GM12878 (cell line): ENCODE results near the gene OR5C1. TPM values are rescaled to one million over a fixed set of nuclear protein-coding genes. Genes with fewer than 3 reads are reported as not detected.

ENCODE experiments used
- ATAC-seq: fragments of 200-7000 bp; cut with Tn5 transposase; 3 replicates; pipeline ENCODE4 v1.9.1; 2020; ENCODE audit warnings: mild to moderate bottlenecking, moderate library complexity
- BruUV-seq: library from RNA; stranded (reverse); fragments of 400-500 nt; replicated peaks from 2 replicates; lab custom pipeline; 2021; lab: Mats Ljungman, UMichigan
- CTCF ChIA-PET: fragments of 300-600 bp; sonication (Branson Sonifier 250); formaldehyde crosslinking; extraction: SDS; loops from one replicate; lab custom pipeline; 2021; ENCODE audit warnings: inconsistent platforms; lab: Yijun Ruan, JAX
- POLR2A ChIA-PET: fragments of 350-600 bp; formaldehyde crosslinking; extraction: SDS; loops from one replicate; lab custom pipeline; 2021; ENCODE audit warnings: inconsistent platforms; lab: Charles Lee
- RAD21 ChIA-PET: fragments of 300-600 bp; sonication (Branson Sonifier 250); formaldehyde crosslinking; loops from one replicate; lab custom pipeline; 2023; ENCODE audit warnings: antibody characterized with exemption; ENCODE audit not compliant: unreplicated experiment; lab: Charles Lee
- SMC1A ChIA-PET: fragments of 300-600 bp; sonication (Branson Sonifier 250); formaldehyde crosslinking; loops from one replicate; lab custom pipeline; 2023; ENCODE audit not compliant: unreplicated experiment, uncharacterized antibody; lab: Charles Lee
- DNase-seq: peaks from one replicate; pipeline ENCODE4 v3.0.0-alpha.2; 2011; ENCODE audit warnings: low read depth, low spot score
- FAIRE-seq: peaks from 3 replicates; lab custom pipeline; 2011; peaks lifted over from hg19 to GRCh38; lab: Jason Lieb, UNC
- H2AFZ ChIP-seq: 2 replicates; pipeline ENCODE4 v1.6.0; 2011; ENCODE audit warnings: low read depth, low read length, control low read depth; ENCODE audit not compliant: control insufficient read depth
- H3K27ac ChIP-seq: 2 replicates; pipeline ENCODE4 v1.5.1; 2011; ENCODE audit warnings: control low read depth; ENCODE audit not compliant: control insufficient read depth, insufficient read depth
- H3K27me3 ChIP-seq, 2 experiments: replicated peaks in 1 of 2; 2 replicates each; pipeline versions ENCODE4 v1.6.0 to v1.6.1; 2011; ENCODE audit warnings: low read length in 1 of 2; ENCODE audit not compliant: control insufficient read depth in 2 of 2, insufficient read depth in 2 of 2
- H3K36me3 ChIP-seq, 2 experiments: 2 replicates each; pipeline ENCODE4 v1.5.1; 2011; ENCODE audit warnings: low read length in 1 of 2; ENCODE audit not compliant: control insufficient read depth in 2 of 2, insufficient read depth in 2 of 2
- H3K4me1 ChIP-seq: 2 replicates; pipeline ENCODE4 v1.6.1; 2011; ENCODE audit warnings: mild to moderate bottlenecking, low read length, moderate library complexity, mixed read lengths; ENCODE audit not compliant: control insufficient read depth, insufficient read depth
- H3K4me2 ChIP-seq: 2 replicates; pipeline ENCODE4 v1.6.0; 2011; ENCODE audit warnings: control low read depth; ENCODE audit not compliant: control insufficient read depth, insufficient read depth
- H3K4me3 ChIP-seq: fragments of 200-600 bp; sonication (generic); 2 replicates; pipeline ENCODE4 v1.5.1; 2016
- H3K79me2 ChIP-seq: 2 replicates; pipeline ENCODE4 v1.6.0; 2011; ENCODE audit warnings: low read length; ENCODE audit not compliant: control insufficient read depth, insufficient read depth
- H3K9ac ChIP-seq: 2 replicates; pipeline ENCODE4 v1.8.0; 2011; ENCODE audit warnings: low read length, control low read depth, mixed read lengths; ENCODE audit not compliant: control insufficient read depth, insufficient read depth
- H3K9me3 ChIP-seq: replicated peaks from 3 replicates; pipeline ENCODE4 v1.5.1; 2011; ENCODE audit warnings: mild to moderate bottlenecking, low read length; ENCODE audit not compliant: control insufficient read depth, insufficient read depth
- H4K20me1 ChIP-seq: 2 replicates; pipeline ENCODE4 v1.6.0; 2011; ENCODE audit not compliant: control insufficient read depth, insufficient read depth
- MEF2B ChIP-seq: fragments of 450-650 bp; IDR thresholded peaks from 2 replicates; pipeline ENCODE4 v1.6.1; 2018; ENCODE audit warnings: mild to moderate bottlenecking, moderate library complexity; ENCODE audit not compliant: partially characterized antibody, poor library complexity, severe bottlenecking
- WGBS: methylation state at CpG from one replicate; pipeline ENCODE4 v1.1.6; 2016; ENCODE audit warnings: low lambda C conversion rate; ENCODE audit not compliant: insufficient replicate concordance, insufficient coverage; ENCODE audit errors: missing lambda C conversion rate; 5-methylcytosine and 5-hydroxymethylcytosine counted together
- in situ Hi-C: fragments of 300-500 bp; cut with MboI; formaldehyde crosslinking; loops from 9 replicates; pipeline ENCODE4 v1.14.3; 2018; ENCODE audit warnings: mixed read lengths
- intact Hi-C: fragments of 100-400 bp; cut with micrococcal nuclease; formaldehyde crosslinking; loops from one replicate; pipeline ENCODE4 v1.14.2; 2022; ENCODE audit not compliant: unreplicated experiment
- polyA plus RNA-seq, 11 experiments: library from polyadenylated mRNA; depleted of rRNA in 4 of 11; unstranded in 6 of 11; stranded (reverse) in 5 of 11; fragments of >200 nt; fragmentation: Nextera tagmentation in 4 of 11; fragmentation: Illumina TruSeq in 1 of 11; extraction: Ambion mirVana in 4 of 11; extraction: Trizol in 1 of 11; gene quantifications; 1 replicate in 1 of 11; 2 replicates in 10 of 11; pipeline versions ENCODE4 v1.2.1 to v1.2.3, GENCODE V29; 2011 to 2016; ENCODE audit warnings: inconsistent platforms in 2 of 11, missing spikeins in 2 of 11, low read depth in 1 of 11
- total RNA-seq, 4 experiments: library from RNA; depleted of rRNA in 3 of 4; stranded (reverse); fragments of >200 nt in 3 of 4; fragmentation: Illumina TruSeq in 1 of 4; extraction: Trizol in 1 of 4; gene quantifications; 2 replicates each; pipeline versions ENCODE4 v1.2.1 to v1.2.3, GENCODE V29; 2013 to 2021
- TF ChIP-seq, protein P1 (sequence below): IDR thresholded peaks from 2 replicates; pipeline ENCODE4 v1.6.1; 2012; ENCODE audit warnings: low read length, inconsistent platforms
- TF ChIP-seq, protein P2 (sequence below): fragments of 150-350 bp; IDR thresholded peaks from 2 replicates; pipeline ENCODE4 v1.6.1; 2016; ENCODE audit warnings: low read depth, low read length

The OR5C1 gene
- total and polyA plus RNA-seq, 10 of the 15 experiments (the other 5 are each of a cell fraction or from before 2014, with no cell fraction given), result not detected

DNA sequence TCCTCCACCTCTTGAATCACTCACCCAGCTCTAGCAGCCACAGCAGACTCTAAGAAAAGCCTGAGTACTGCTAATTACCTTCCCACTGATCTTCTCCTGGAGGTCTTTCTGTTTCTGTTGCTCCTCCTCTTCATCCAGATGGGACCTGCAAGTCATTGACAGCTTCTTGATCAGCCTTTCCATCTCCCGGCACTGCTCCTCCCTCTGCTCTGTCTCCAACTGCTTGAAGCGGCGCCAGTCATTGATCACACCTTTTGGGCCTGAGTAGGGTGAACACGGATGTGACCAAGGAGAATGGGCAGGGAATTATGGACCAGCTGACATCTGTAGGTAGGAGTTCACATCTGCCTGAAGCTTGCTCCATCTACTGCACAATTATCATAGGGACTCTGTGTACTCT, 34.2 kb downstream of the OR5C1 start (continued):
- TF ChIP-seq, protein P1, sequence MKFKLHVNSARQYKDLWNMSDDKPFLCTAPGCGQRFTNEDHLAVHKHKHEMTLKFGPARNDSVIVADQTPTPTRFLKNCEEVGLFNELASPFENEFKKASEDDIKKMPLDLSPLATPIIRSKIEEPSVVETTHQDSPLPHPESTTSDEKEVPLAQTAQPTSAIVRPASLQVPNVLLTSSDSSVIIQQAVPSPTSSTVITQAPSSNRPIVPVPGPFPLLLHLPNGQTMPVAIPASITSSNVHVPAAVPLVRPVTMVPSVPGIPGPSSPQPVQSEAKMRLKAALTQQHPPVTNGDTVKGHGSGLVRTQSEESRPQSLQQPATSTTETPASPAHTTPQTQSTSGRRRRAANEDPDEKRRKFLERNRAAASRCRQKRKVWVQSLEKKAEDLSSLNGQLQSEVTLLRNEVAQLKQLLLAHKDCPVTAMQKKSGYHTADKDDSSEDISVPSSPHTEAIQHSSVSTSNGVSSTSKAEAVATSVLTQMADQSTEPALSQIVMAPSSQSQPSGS, result no peak

DNA sequence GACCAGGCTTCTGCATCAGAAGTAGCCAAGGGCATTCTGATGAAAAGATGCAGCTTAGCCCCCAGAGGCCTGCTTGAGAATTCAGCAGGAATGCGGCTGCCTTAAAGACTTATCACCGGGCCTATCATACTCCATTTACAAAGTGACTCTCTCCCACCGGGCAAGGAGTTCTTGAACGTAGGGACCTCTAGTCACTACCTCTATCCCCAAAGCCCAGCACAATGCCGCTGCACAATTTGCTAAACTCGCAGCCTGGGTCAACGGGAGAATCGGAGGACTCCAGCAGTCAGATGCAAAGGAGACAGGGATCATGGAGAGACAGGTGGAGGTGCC, 39.0 kb downstream of the OR5C1 start:
- H3K9me3 ChIP-seq, result no peaks in the 10 kb centered on the region
- RAD21 ChIA-PET, result interaction anchor here (0.8 to 1.4 kb wide), 4 partner anchors 76 to 169 kb away, joined by 3 read pairs; partner anchors contain the start of genes RC3H2 and ZBTB6
- no peaks in the 10 kb centered on the region for H3K4me1 ChIP-seq
- SMC1A ChIA-PET, result interaction anchor here (1.1 to 1.3 kb wide), 3 partner anchors 70 to 163 kb away, joined by 3 read pairs; no protein-coding TSS in a partner anchor
- in situ Hi-C loops, result loop anchor here (5.0 kb wide), 1 partner anchor 525 kb away; no protein-coding TSS in a partner anchor
- H3K27ac ChIP-seq, result peak overlapping the region; percentile 96
- H3K79me2 ChIP-seq, result peaks cover 18% of the 10 kb centered on the region
- no peaks in the 10 kb centered on the region; the same call in 1 of the 2 replicates for H4K20me1 ChIP-seq
- ATAC-seq, result peak; percentile 18
- peak overlapping the region; percentile 100 for H3K4me3 ChIP-seq
- intact Hi-C loops, result no loop called here
- TF ChIP-seq MEF2B, result peak; percentile 1
- TF ChIP-seq, protein P2, sequence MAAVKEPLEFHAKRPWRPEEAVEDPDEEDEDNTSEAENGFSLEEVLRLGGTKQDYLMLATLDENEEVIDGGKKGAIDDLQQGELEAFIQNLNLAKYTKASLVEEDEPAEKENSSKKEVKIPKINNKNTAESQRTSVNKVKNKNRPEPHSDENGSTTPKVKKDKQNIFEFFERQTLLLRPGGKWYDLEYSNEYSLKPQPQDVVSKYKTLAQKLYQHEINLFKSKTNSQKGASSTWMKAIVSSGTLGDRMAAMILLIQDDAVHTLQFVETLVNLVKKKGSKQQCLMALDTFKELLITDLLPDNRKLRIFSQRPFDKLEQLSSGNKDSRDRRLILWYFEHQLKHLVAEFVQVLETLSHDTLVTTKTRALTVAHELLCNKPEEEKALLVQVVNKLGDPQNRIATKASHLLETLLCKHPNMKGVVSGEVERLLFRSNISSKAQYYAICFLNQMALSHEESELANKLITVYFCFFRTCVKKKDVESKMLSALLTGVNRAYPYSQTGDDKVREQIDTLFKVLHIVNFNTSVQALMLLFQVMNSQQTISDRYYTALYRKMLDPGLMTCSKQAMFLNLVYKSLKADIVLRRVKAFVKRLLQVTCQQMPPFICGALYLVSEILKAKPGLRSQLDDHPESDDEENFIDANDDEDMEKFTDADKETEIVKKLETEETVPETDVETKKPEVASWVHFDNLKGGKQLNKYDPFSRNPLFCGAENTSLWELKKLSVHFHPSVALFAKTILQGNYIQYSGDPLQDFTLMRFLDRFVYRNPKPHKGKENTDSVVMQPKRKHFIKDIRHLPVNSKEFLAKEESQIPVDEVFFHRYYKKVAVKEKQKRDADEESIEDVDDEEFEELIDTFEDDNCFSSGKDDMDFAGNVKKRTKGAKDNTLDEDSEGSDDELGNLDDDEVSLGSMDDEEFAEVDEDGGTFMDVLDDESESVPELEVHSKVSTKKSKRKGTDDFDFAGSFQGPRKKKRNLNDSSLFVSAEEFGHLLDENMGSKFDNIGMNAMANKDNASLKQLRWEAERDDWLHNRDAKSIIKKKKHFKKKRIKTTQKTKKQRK, result no peak
- no peak for DNase-seq
- POLR2A ChIA-PET, result interaction anchor here (0.9 to 1.2 kb wide), 2 partner anchors 75 to 77 kb away, joined by 4 read pairs; partner anchors contain the start of gene RC3H2
- no peaks in the 10 kb centered on the region for H3K27me3 ChIP-seq
- H3K36me3 ChIP-seq, result peaks cover 3 to 8% of the 10 kb centered on the region in 2 experiments
- H3K9ac ChIP-seq, result peak overlapping the region; percentile 96
- peak overlapping the region; percentile 96 for H2AFZ ChIP-seq
- FAIRE-seq, result no peak
- 12% methylated on average over 8 of the region's 8 CpGs for WGBS
- CTCF ChIA-PET, result interaction anchor here (0.8 to 1.8 kb wide), 6 partner anchors 11 to 364 kb away, joined by 3 to 10 read pairs (median 4); no protein-coding TSS in a partner anchor
- BruUV-seq, result no TSS peak
- peak overlapping the region; percentile 96 for H3K4me2 ChIP-seq
